Right lobe of liver (tissue), 6 donors: ENCODE measurements around the gene TAGLN2. TPM values are rescaled to one million over a fixed set of nuclear protein-coding genes. Genes with fewer than 3 reads are reported as not detected.

Source experiments
- ATAC-seq, 4 donors: fragments of 200-7000 bp; cut with Tn5 transposase; one replicate each; pipeline ENCODE4 v1.9.1; 2020; ENCODE audit warnings: mild to moderate bottlenecking in 4 of 4, moderate library complexity in 4 of 4
- DNase-seq, 3 donors: peaks; one replicate each; pipeline ENCODE4 v3.0.0-alpha.2; 2020
- H3K27ac ChIP-seq, 3 donors: fragments of 200-600 bp; one replicate each; pipeline ENCODE4 v1.8.0; 2022
- H3K27me3 ChIP-seq, 2 donors: fragments of 200-600 bp; one replicate each; pipeline ENCODE4 v1.8.0; 2022
- H3K36me3 ChIP-seq, 4 donors: fragments of 200-600 bp; sonication (generic) in 1 of 4; one replicate each; pipeline versions ENCODE4 v1.5.1 to v1.8.0; 2017 to 2022; ENCODE audit warnings: control low read depth in 1 of 4
- H3K4me1 ChIP-seq, 4 donors: fragments of 200-600 bp; sonication (generic) in 1 of 4; one replicate each; pipeline versions ENCODE4 v1.5.1 to v1.8.0; 2017 to 2022; ENCODE audit warnings: control low read depth in 1 of 4
- H3K4me3 ChIP-seq, 3 donors: fragments of 200-600 bp; one replicate each; pipeline ENCODE4 v1.8.0; 2022
- H3K9me3 ChIP-seq, 4 donors: fragments of 200-600 bp; sonication (generic) in 1 of 4; one replicate each; pipeline versions ENCODE4 v1.5.1 to v1.8.0; 2017 to 2022; ENCODE audit warnings: control low read depth in 1 of 4
- CTCF ChIP-seq, 4 donors: fragments of 200-600 bp in 3 of 4; fragments of 450-650 bp in 1 of 4; IDR thresholded peaks; one replicate each; pipeline versions ENCODE4 v1.5.1 to v1.8.0; 2016 to 2022; ENCODE audit warnings: antibody characterized with exemption in 4 of 4, mild to moderate bottlenecking in 2 of 4
- POLR2A ChIP-seq: fragments of 450-650 bp; IDR thresholded peaks from one replicate; pipeline ENCODE4 v1.6.1; 2017; ENCODE audit warnings: antibody characterized with exemption, mild to moderate bottlenecking
- WGBS: methylation state at CpG from one replicate; pipeline ENCODE4 v1.1.6; 2018; ENCODE audit warnings: low coverage, low lambda C conversion rate; ENCODE audit not compliant: insufficient coverage; ENCODE audit errors: missing lambda C conversion rate; 5-methylcytosine and 5-hydroxymethylcytosine counted together
- intact Hi-C, 2 donors: fragments of 100-400 bp; cut with DNase I; formaldehyde crosslinking; loops; one replicate each; pipeline versions ENCODE4 v1.11.2 to v1.14.1; 2022
- total RNA-seq, 6 experiments: library from RNA; depleted of rRNA in 2 of 6; stranded (reverse); fragments of >200 nt in 2 of 6; fragmentation: NEBNext Ultra II Directional in 3 of 6; extraction: Animal tissue kit (Norgen Biotek cat#: 25700) in 3 of 6; gene quantifications; one replicate each; pipeline versions ENCODE4 v1.1.0 to v1.2.4, GENCODE V29; 2016 to 2023
- donor health status: DM: no; HTN: yes; CAD: no.
- donor health status: DM: no; HTN: no; CAD: no.
- donor health status: DM: no; HTN: no; CAD: no.
- donor health status: DM: no; HTN: yes; CAD: no.
- donor health status: DM: no; HTN: yes; CAD: no.

TAGLN2 gene
- total RNA-seq, 6 experiments from 2014 or later: 53.2 to 200 (median 117) TPM

- no peak for TF ChIP-seq POLR2A
- TF ChIP-seq CTCF (IDR thresholded peaks at IDR 0.05): no peak
- Histone ChIP-seq H3K27ac (no peak overlapping the region), H3K4me3 (peak overlapping the region in 2 of 3 donors; percentile 52 to 74), H3K36me3 (no peaks in the 10 kb centered on the region), H3K27me3 (no peaks in the 10 kb centered on the region), H3K4me1 (peaks cover 0 to 20% (median 3%) of the 10 kb centered on the region in 4 donors), H3K9me3 (no peaks in the 10 kb centered on the region)
- intact Hi-C loops: no loop called here
- ATAC-seq: no peak
- 46% methylated on average over 7 of the region's 9 CpGs for WGBS
- DNase-seq: peak in 1 of 3 donors; percentile 40
Measured at GRCh38 chr1:159946242-159947187, 21.2 kb upstream of the TAGLN2 start.

GRCh38 chr1:159945483-159946241 is 20.4 kb upstream of the TAGLN2 start, which contains the start of gene IGSF9:
Gene IGSF9, minus strand, starts transcription at chr1:159945613. Its CDS starts 2,159 bp downstream, at chr1:159943454.
- TF ChIP-seq POLR2A (peak; percentile 46), CTCF (IDR thresholded peaks at IDR 0.05) (peak; percentile 51 to 67 (median 57))
- Histone ChIP-seq H3K27me3 (no peaks in the 10 kb centered on the region), H3K27ac (peak within 1 kb of the TSS in 2 of 3 donors; percentile 15 to 69), H3K4me3 (peak within 1 kb of the TSS; percentile 52 to 74 (median 52)), H3K4me1 (peaks cover 0 to 20% (median 3%) of the 10 kb centered on the region in 4 donors), H3K9me3 (no peaks in the 10 kb centered on the region), H3K36me3 (no peaks in the 10 kb centered on the region)
- intact Hi-C loops: no loop called here
- WGBS: under 1% methylated on average over 27 of the region's 58 CpGs
- peak; percentile 86 to 91 (median 87) for ATAC-seq
- peak; percentile 83 to 92 (median 87) for DNase-seq

GRCh38 chr1:159944623-159945455 is 19.5 kb upstream of the TAGLN2 start:
- peaks cover 0 to 20% (median 3%) of the 10 kb centered on the region in 4 donors for H3K4me1 ChIP-seq
- H3K9me3 ChIP-seq: no peaks in the 10 kb centered on the region
- DNase-seq: peak; percentile 54 to 84 (median 72)
- peak overlapping the region in 1 of 3 donors; percentile 47 for H3K27ac ChIP-seq
- H3K27me3 ChIP-seq: no peaks in the 10 kb centered on the region
- no peaks in the 10 kb centered on the region for H3K36me3 ChIP-seq
- WGBS: 21% methylated on average over 11 of the region's 11 CpGs
- intact Hi-C loops: loop anchor here in 1 of 2 donors (5.0 kb wide), 1 partner anchor 57 kb away; no protein-coding TSS in a partner anchor
- peak; percentile 59 to 67 (median 66) for ATAC-seq
- TF ChIP-seq POLR2A: peak; percentile 35
- TF ChIP-seq CTCF (IDR thresholded peaks at IDR 0.05): no peak
- H3K4me3 ChIP-seq: peak overlapping the region; percentile 52 to 74 (median 52)
